GM19043 (cell line): ENCODE measurements around the gene DAZAP1.
"Not testable (repeated sequence)": the region's sequence is repeated elsewhere in the genome, so short reads cannot be mapped to it uniquely, and the experiment has no call there.

Experiments
- ATAC-seq: cut with Tn5 transposase; IDR thresholded peaks from one replicate; pipeline ENCODE4 v1.9.1; 2021; ENCODE audit warnings: low read depth; ENCODE audit not compliant: unreplicated experiment

DAZAP1 gene

DNA sequence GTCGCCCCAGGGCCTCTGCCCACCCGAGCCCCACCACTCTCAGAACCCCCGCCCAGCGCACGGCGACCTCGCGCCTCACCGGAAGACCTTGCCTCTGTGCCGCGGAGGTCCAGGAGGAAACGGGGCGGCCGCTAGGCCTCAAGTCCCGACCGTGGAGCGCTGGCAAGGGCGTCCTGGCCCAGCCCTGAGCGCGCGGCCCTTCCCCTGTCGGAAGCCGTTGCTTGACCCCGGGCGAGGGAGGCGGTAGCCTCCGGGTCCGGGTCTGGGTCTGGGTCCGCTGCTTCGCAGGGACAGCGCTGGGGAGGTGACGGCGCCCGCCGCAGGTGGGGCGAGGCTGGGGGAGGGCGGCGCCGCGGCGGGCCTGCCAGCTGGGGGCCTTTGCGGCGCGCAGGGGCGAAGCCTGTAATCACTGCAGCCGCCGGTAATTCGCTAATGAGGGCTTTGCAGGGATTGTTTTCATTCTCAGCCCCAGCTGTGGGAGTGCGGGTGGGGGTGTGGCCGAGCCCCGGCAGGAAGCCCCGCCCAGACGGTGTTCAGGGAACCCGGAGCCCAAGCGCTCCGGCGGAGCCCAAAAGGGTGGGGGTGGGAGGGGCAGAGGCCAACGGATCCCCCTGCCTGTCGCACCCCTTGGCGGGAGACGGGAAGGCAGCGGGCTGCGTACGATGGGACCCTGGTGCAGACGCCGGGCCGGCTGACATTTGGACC is 63.1 kb downstream of the DAZAP1 start:
- ATAC-seq = no peak

DNA sequence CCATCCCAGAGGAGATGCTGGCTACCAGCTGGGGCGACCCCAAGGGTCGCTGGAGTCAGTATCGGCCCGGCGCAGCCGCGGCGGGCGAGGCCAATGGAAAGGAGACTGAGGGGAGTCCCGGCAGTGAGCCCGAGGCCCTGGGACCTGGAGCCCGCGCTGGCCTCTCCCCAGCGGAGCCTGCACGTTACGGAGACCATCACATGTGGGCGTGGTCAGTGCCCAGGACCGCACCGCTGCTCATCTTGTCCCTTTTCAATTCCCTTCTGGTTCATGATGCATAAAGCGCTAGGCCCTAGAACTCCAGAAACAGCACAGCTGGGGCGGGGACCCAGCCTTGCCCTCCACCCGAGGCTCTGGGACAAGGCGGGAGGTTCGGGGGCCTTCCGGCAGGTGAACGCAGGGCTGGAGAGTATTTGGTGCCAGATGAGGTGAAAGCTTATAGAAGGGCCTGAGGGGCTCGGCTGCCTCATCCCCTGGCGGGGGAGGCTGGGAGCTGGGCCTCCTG is 63.7 kb downstream of the DAZAP1 start:
- no peak for ATAC-seq

DNA sequence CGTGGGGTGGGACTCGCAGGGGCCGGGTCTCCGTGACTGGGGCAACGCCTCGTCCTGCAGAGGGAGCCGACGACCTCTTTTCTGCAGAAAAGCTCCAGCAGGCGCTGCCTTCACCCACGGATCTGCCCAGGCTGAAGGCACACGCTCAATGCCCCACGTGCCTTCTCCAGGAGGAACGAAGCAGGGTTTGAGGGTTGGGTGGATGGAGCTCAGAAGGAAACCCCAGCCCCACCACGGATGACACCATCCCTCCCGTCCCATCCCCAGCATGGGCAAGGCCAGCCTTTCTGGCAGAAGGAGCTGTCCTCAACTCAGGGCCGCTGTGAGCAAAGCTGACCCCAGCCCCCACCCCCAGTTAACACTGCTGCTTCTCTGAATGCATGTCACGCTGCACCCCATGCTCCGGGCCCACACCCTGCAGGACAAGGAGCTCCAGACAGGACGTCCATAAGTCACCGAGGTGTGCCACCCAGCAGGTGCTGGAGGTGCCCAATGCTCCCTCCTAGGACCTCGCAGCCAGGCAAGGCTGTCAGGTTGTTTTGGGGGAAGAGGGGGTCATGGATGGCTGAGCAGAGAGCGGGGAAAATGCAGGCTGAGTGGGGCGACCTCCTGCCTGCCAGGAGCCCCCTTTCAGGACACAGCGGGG is 64.3 kb downstream of the DAZAP1 start:
- ATAC-seq = no peak

DNA sequence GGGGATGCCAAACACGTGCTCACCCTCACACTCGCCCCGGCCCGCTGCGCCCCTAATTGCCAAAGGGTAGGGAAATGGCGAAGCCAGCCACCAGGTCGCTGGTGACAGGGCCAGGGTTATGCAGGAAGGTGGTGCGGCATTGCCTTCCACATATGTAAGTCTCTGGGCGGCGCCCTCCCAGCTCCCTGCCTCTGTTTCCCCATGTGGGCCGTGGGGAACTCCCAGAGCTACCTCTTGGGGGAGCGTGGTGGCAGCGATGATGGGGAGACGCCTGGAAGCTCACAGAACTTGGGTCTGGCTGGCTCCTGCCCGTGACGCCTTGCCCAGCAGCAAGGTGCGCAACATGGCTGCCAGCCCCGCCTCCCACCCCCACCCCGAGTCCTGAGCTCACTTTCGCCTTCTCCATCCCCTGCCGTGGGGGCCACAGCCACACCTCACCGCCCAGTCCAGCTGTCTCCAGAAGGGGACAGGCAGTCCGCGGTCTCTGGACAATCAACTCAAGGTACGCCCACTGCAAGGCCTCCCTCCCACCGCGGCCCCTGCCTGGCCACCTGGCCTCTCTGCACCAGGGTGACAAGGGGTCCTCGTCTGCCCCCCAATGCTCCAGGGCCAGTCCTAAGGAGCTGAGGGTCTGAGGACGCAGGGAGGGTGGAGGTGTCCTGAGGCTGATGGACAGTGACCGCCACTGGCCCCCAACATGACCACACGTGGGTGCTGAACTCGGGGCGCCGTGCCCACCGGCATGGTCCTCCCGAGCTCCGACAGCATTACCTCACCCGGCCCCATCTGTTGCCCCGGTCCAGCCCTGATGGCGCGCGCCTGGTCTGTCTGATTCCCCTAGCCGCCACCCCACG is 65.1 kb downstream of the DAZAP1 start:
- no peak for ATAC-seq

DNA sequence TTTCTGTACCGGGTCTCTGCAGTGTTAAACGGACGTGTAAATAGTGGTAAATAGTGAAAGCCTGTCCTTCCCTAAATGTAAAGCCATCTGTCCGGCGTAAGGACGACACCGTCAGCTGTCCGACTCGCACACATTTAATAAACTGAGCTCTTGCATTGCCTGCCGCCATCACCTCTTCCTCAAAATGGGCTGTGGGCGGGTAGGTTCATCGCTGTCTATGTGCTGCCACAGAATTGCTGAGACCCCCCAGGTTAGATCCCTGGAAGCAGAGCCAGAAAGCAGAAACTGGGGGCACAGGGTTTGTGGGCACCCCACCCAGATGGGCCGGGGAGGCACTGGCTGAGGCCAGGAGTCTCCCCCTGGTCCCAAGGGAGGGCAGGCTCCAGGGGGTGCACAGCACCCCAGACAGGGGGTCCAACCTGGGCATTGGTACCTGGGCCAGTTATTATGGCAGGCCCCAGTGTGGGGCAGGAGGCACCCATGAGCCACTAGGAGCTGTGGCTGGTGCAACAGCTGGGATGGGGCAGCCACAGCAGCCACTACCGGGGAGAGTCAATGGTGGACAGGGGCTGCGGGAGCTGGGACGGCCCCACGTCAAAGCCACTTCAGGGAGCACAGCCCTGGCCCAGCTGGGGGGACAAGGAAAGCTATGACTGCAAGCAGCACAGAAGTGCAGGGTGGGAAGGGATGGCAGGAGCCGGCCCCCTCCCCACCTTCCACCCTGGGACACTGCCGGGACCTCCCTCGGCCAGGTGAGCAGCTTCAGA is 65.9 kb downstream of the DAZAP1 start:
- no peak for ATAC-seq

DNA sequence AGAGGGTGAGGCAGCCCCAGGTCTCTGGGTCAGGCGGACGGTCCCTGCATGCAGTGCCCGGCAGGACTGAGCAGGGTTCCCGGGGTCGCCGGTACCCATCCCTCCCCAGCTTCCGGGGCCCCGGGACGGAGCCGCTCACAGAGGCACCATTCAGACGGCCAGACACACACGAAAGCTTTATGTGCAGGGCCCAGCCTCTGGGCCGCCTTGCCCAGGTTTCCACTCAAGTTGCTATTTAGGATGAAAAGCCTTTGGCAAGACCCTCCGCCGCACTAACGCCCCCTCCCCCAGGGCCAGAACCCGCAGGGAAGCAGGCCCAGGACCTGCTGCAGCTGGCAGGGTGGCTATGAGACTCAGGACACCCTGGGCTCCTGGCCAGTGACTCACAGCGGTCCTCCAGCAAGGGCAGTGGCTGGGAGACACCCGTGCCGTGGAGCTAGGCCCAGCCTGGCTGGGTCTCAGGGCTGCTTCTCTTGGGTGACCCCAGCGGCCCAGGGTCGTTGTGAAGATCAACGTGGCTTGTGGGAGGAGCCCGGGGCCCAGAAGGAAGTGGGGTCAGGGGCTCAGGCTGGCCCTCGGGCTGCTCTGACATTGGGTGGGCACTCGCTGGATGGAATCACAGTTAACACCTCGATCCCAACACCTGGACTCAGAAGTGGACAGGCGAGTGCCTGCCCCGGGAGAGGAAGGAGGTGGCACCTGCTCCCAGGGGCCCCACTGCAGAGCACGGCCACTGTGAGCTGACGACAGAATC is 66.8 kb downstream of the DAZAP1 start:
- no peak for ATAC-seq

DNA sequence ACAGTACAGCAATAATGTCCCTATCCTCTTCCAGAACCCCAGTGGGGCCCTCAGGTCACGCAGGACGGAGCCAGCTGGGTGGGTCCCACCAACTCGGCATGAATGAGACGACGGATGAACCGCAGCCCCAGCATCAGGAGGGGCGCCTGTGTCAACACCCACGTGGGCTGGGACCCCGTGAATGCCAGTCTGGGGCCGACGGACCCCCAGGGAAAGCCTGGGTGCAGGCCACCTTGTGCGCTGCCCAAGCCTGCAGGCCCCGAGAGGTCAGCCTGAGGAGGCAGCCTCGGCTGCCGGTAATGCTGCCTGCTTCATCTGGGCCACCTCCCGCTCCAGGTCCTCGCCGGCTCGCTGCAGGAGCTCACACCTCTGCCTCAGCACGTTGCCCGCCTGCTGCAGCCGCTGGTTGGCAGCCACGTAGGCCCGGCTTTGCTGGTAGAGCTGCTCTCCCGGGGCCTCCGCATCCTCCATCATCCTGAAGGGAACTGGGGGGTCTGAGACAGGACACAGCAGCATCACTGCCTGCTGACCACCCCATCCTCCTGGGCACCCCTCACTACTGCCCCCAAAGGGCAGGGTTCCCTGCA is 67.5 kb downstream of the DAZAP1 start:
- ATAC-seq = no peak

DNA sequence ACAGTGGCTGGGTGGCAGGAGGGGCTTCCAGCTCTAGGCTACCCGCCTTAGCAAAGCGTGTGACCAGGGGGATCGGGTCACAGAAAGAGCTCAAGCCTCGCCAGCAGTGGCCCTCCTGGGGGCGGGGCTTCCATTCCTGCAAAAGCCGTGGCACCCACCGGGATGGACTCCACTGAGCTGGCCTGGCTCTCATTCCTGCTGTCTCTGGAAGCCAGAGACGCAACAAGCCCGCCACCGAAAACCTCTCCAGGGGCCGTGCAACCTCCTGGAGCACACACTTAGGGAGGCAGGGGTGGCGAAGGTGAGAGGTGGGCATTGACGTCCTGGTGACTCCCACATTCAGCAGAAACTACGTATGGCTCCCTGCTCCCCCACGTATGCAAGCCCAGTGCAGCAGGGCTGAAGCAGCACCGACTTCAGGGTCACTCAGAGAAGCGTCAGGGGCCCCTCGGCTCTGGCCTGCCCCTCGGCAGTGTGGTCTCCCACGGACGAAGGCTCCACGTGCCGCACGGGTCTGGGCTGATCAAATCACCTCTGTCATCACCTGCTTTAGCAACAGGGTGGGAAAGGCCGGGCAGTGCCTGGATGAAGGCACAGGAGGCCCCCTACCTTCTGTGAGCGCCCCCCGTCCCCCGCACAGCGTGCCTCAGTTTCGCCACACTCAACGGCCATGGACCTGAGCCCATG is 68.5 kb downstream of the DAZAP1 start:
- no peak for ATAC-seq

DNA sequence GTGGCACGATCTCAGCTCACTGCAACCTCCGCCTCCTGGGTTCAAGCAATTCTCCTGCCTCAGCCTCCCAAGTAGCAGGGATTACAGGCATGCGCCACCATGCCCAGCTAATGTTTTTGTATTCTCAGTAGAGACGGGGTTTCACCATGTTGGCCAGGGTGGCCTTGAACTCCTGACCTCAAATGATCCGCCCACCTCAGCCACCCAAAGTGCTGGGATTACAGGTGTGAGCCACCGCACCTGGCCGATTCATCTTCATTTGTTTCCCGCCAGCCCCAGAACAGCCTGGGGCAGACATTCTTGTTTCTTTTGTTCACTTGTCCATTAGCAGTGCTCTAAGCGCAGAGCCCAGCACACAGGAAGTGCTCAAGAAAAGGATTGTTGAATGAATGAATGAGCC is 69.7 kb downstream of the DAZAP1 start:
- ATAC-seq = not testable (repeated sequence)

DNA sequence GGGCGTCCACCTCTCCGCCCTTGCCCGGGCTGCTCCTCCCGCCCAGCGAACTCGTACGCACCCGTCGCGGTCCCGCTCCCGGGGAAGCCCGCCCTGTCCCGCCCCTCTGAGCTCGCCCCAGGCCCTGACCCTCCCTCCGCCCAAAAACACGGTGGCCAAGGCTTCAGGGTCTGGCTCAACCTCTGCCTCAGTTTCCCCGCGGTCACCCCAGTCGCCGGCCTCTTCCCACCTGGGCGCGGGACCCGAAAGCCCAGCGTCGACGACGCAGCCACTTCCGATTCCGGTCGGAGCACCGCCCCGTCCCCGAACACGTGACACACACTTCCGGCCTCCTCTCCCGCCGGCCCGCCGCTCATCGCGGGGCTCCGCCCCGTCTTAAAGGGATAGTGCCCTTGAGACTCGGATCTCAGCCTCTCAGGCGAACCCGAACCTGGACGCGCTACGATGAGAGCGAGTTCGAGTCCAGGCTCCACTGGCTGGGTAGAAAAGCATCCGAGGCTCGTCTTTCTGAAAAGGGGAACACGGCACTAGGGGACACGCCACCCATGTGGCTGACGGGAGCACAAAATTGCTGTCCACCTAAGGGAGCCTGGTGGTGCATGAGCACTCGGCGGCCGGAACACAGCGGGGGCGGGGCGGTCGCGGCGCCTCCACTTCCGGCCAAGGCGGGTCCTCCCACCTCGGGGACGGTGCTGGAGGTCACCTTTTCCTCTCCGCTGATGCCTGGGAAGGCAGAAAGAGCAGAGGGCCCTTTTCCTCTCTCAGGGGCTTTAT is 71.7 kb downstream of the DAZAP1 start, which contains the start of gene C19orf25:
TSS of gene C19orf25 (minus strand) at position 282 of the 774 bp plus-strand sequence. CDS start 312 bp downstream, outside the sequence.
- ATAC-seq = peak; percentile 83

DNA sequence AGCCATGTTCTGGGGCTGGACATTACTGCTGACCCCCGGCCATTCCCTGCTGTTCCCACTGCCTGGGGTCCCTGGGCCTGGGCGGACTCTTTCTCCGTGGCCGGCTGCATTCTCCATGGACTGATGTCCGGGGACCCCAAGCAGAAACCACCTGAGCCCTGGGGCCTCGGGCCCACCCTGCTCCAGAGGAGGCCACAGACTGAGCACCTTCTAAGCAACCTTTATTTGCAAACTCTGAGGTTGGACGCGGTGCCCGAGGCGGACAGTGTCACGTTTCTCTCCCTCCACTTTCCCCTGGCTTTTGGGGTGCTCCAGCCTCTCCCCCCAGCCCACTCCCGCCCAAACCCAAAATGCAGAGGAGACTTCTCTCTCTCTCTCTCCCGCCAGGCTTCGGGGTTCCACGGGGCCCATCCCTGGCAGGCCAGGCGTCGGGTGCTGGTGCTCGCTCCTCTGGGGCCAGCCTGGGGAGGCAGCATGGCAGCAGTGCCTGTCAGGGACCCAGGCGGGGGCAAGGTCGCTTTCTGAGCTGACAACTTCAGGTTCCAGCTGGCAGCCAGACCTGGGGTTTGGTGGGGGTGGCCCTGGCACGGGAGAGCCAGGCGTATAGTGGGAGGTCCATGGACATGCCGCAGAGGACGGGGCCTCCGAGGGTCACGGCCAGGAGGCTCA is 74.0 kb downstream of the DAZAP1 start:
- no peak for ATAC-seq

DNA sequence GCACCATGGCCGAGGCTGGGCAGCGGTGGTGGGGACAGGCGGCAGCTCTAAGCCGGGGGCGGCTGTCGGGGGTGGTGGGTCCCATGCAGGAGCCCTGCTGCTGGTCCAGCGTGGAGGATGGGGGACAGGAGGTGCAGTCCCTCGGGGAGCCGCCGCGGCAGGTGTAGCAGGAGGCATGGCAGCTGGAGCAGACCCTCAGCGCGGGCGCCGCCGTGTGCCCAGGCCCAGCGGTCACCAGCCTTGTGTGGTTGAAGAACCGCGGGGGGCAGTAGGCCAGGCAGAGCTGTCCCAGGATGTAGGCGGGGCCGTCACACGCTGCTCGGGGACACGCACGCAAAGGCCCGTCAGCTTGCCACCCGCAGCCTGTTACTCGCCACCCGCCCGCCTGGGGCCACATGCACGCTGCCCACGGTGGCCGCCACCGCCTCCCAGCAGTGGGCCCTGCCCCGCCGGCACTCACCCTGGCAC is 74.5 kb downstream of the DAZAP1 start:
- ATAC-seq = no peak

DNA sequence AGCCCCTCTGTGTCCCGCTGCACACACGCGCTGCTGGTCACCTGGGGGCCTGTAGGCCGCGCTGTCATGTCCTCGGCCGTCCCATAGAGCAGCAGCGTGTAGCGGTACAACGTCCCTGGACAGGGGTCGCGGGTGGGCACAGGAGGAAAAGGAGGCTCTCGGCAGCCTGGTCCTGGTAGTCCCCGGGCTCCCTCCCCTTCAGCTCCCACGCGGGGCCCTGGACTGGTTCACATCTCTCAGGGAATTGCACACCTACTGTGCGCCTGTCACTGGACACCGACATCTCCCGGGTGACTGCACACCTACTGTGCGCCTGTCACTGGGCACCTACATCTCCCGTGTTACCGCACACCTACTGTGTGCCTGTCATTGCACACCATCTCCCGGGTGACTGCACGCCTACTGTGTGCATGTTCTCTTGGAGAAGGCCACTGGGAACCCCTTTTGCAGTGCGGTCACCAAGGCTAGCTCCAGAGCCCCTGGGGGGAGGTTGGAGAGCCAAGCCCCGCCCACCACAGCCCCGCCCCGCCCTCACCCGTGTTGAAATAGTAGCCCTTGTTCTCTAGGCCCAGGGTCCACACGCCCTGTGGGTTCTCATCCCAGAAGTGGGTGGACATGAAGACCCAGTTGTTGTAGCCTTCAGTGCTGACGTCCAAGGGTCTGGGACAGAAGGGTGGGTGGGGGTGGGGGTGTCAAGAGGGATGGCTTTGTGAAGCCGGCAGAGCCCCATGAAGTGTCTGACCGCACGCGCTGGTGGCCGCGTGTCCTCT is 75.2 kb downstream of the DAZAP1 start:
- ATAC-seq = no peak

DNA sequence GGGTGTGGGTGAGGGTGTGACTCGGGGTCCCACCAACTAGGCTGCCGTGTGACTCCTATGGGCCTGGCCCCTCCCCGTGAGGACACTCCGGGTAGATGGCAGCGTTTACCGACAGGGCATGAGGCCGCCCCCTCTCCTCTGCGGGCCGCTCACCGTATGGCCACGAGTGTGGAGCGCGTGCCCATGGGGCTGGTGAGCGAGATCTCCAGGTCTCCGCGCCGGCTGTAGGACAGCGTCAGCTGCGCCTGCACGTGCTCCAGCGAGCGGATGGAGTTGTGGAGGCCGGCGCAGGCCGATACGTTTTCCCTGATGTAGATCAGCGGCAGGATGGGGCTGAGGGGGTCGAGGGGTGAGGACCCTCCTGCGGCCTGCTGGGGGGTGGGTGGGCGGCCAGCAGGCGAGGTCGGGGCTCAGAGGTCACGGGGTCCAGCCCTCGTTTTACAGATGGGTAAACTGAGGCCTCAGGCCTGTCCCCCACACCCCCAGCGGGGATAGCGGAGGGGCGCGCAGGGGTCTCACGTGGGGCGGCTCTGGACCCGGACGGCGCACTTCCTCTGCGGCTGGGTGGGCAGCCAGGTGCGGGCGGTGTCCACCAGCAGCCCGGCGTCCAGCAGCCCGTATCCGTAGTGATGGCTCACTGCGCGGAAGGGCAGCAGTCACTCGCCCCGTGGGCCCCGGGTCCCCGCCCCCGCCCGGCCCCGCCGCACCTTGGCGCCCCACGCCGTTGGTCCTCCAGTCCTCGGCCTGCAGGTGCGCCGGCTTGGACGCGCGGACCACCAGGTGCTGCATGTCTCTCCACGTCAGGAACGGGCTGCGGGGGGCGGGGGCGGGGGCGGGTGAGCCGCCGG is 76.0 kb downstream of the DAZAP1 start:
- no peak for ATAC-seq

DNA sequence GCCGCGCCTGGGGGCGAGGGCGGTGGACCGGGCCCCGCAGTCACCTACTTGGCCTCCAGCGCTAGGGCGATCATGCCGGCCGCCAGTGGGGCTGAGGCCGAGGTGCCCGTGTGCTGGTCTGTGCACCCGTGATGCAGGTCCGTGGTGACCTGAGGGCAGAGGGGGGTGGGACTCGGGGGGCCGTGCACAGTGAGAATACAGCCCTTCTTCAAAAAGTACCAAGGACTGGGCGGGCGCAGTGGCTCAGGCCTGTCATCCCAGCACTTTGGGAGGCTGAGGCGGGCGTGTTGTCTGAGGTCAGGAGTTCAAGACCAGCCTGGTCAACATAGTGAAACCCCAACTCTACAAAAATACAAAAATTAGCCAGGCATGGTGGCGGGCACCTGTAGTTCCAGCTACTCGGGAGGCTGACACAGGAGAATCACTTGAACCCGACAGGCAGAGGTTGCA is 76.6 kb downstream of the DAZAP1 start:
- no peak for ATAC-seq
